GM12891 (cell line): ENCODE data around the gene NAA10.

ENCODE experiments used
- PAX5 ChIP-seq: IDR thresholded peaks from 2 replicates; pipeline ENCODE4 v1.6.1; 2011; ENCODE audit warnings: low read length, moderate library complexity, mild to moderate bottlenecking; ENCODE audit not compliant: insufficient read depth, severe bottlenecking
- POLR2A ChIP-seq: IDR thresholded peaks from 2 replicates; pipeline ENCODE4 v1.6.1; 2011; ENCODE audit warnings: low read depth, low read length, control low read depth
- POLR2AphosphoS5 ChIP-seq: IDR thresholded peaks from 2 replicates; pipeline ENCODE4 v1.6.1; 2011; ENCODE audit warnings: low read depth, low read length, control low read depth
- POU2F2 ChIP-seq: IDR thresholded peaks from 2 replicates; pipeline ENCODE4 v1.6.1; 2011; ENCODE audit warnings: low read depth, mild to moderate bottlenecking, control low read depth, low read length, moderate library complexity
- SPI1 ChIP-seq: IDR thresholded peaks from 2 replicates; pipeline ENCODE4 v1.6.1; 2011; ENCODE audit warnings: low read depth, low read length, control low read depth
- TAF1 ChIP-seq: IDR thresholded peaks from 2 replicates; pipeline ENCODE4 v1.6.1; 2011; ENCODE audit warnings: low read depth, low read length, control low read depth

DNA sequence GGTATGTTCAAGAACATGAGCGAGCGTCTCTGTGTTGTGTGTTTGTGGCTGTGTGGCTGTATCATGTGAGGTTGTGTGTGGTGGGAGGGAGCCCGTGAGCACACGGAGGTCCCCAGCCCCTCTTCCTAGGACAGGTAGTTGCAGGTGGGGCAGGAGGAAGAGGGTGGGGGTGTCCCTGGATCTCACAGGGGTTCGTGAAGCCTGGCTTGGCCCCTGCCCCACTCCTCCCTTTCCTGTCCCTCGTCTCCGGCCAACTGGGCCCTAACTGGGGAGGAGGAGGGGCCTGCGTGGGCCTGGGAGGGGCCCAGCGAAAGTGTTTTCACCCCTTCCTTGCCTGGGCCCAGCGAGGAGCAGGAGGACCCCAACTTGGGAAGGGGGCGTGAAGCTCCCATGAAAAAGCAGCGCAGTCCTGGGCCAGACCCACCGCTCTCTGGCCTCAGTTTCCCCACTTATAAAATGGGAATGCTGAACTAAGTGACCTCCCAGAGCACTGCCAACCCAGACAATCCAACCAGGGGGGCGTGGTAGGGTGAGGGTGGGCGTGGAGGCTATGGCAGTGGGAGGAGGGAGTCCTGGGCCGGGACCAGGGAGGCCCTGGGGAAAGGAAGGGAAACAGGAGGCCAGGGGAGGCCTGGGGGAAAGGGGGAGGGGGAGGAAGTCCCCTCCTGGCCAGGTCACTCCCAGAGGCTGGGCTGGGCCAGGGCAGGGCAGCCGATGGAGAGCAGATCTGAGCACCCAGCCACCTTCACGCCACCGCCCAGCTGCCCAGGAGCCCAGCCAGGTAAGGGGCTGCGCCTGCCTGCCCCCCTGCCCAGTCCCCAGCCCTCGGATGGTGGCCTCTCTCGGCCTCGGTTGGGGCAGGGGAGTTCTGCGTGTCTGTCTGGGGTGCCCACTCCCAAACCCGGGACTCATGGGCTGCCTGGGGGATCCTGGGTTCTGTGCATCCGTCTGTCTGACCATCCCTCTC lies 30.6 kb downstream of the NAA10 start, which contains the start of gene AVPR2:
- TF ChIP-seq POLR2AphosphoS5 (no peak), POLR2A (no peak), SPI1 (no peak), TAF1 (no peak), POU2F2 (no peak), PAX5 (no peak)
